ENCODE data around the gene EBNA1BP2.
"Not testable (repeated sequence)": the region's sequence is repeated elsewhere in the genome, so short reads cannot be mapped to it uniquely, and the experiment has no call there.

GRCh38 chr1:43208277-43208676, 36.2 kb upstream of the EBNA1BP2 start:
- not testable (repeated sequence) for TF ChIP-seq CTCF (IDR thresholded peaks at IDR 0.05; ENCODE audit: insufficient read depth, low read length, poor library complexity, severe bottlenecking); EZH2phosphoT487 (conservative IDR thresholded peaks at IDR 0.05; ENCODE audit: low read length)
